AG20443 (cell line): ENCODE results near the gene CREB3L4.
A peak's percentile ranks its signal among the peaks of the same experiment; 100 is the strongest.
"Not testable (repeated sequence)": the region's sequence is repeated elsewhere in the genome, so short reads cannot be mapped to it uniquely, and the experiment has no call there.

Source experiments
- DNase-seq: peaks from one replicate; pipeline ENCODE4 v3.0.0; 2012; ENCODE audit warnings: low spot score, mixed read lengths

Gene CREB3L4

GRCh38 chr1:153958111-153958960, 9.4 kb upstream of the CREB3L4 start, which contains the start of gene CRTC2:
CRTC2 (minus strand) TSS chr1:153958612; CDS start chr1:153958497, 115 bp downstream.
- peak; percentile 98 for DNase-seq

GRCh38 chr1:153958961-153959260, 8.8 kb upstream of the CREB3L4 start:
- no peak for DNase-seq

GRCh38 chr1:153959454-153959853, 8.2 kb upstream of the CREB3L4 start:
- DNase-seq = no peak

GRCh38 chr1:153960206-153960605, 7.5 kb upstream of the CREB3L4 start:
- no peak for DNase-seq

GRCh38 chr1:153961421-153961820, 6.3 kb upstream of the CREB3L4 start:
- no peak for DNase-seq

- peak; percentile 58 for DNase-seq
Observed at GRCh38 chr1:153962088-153963029, 5.3 kb upstream of the CREB3L4 start.

GRCh38 chr1:153963030-153963849, 4.5 kb upstream of the CREB3L4 start, which contains the start of gene SLC39A1:
SLC39A1 (minus strand) TSS chr1:153963537; CDS start chr1:153962715, 822 bp downstream.
- DNase-seq = peak; percentile 96

GRCh38 chr1:153963850-153964331, 3.8 kb upstream of the CREB3L4 start:
- peak; percentile 26 for DNase-seq

- no peak for DNase-seq
Observed at GRCh38 chr1:153968000-153968363, 280 bp downstream of the CREB3L4 start.

- no peak for DNase-seq
Observed at GRCh38 chr1:153968408-153968807, 706 bp downstream of the CREB3L4 start.

GRCh38 chr1:153968972-153969371, 1.3 kb downstream of the CREB3L4 start:
- DNase-seq = no peak

GRCh38 chr1:153970346-153970745, 2.6 kb downstream of the CREB3L4 start:
- DNase-seq = no peak

GRCh38 chr1:153973071-153973470, 5.4 kb downstream of the CREB3L4 start:
- no peak for DNase-seq

- DNase-seq = no peak
Observed at GRCh38 chr1:153973525-153973924, 5.8 kb downstream of the CREB3L4 start.

- no peak for DNase-seq
Observed at GRCh38 chr1:153976819-153977249, 9.1 kb downstream of the CREB3L4 start.

GRCh38 chr1:153977250-153978240, 9.8 kb downstream of the CREB3L4 start, which contains the start of gene JTB:
JTB (minus strand) TSS chr1:153977674; CDS start chr1:153977252, 422 bp downstream.
- peak; percentile 90 for DNase-seq

GRCh38 chr1:153978274-153978909, 10.7 kb downstream of the CREB3L4 start:
- DNase-seq = no peak

GRCh38 chr1:153979091-153979490, 11.4 kb downstream of the CREB3L4 start:
- not testable (repeated sequence) for DNase-seq

- not testable (repeated sequence) for DNase-seq
Observed at GRCh38 chr1:153981735-153982134, 14.0 kb downstream of the CREB3L4 start.
